ENCODE results near the gene NPDC1. TPM values are rescaled to one million over a fixed set of nuclear protein-coding genes. Genes with fewer than 3 reads are reported as not detected.
A peak's percentile ranks its signal among the peaks of the same experiment; 100 is the strongest.

Gene NPDC1, protein sequence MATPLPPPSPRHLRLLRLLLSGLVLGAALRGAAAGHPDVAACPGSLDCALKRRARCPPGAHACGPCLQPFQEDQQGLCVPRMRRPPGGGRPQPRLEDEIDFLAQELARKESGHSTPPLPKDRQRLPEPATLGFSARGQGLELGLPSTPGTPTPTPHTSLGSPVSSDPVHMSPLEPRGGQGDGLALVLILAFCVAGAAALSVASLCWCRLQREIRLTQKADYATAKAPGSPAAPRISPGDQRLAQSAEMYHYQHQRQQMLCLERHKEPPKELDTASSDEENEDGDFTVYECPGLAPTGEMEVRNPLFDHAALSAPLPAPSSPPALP
- total RNA-seq, result 100 to 1,000 TPM in 1 of 4 donors, 10 to 100 TPM in 3; 25.2 to 221 (median 59.2) TPM

DNA sequence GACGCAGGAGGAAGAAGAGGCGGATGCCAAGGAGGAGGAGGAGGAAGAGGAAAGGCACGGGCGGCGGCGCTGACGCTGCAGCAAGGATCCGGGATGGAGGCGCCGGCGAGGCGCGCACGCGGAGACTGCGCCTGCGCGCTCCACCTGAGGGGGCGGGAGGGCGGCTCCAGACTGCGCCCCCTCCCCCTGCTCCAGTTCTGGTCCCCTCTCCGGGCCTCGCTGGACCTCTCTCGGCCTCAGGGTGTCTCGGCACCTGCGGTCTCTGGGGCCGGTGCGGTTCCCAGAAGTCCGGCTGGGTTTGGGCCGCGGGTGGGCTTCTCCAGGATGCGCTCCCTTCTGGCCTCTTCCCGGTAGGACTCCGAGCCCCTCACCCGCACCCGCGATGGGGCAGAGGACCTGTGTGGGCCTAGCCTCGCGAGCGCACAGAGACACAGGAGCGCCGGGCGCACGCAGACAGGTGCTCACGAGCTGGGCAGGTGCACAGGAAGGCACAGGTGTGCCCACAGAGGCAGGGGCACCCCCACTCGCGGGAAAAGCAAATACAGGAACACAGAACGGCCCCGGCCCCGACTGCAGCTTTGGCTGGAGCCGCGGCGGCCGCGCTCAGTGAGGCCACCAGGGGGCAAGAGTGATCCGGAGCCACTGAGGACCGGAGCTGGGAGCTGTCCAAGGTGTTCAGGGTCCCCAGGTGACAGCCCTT lies at the start of gene NPDC1:
Gene NPDC1, minus strand, starts transcription at position 90 of the 700 bp plus-strand sequence. CDS start 188 bp downstream, outside the sequence.
- intact Hi-C loops (cut with DNase I; ENCODE audit: low total_unique reads), result no loop called here
- DNase-seq, result peak; percentile 64 to 69
- Histone ChIP-seq H3K4me1 (peaks cover 0 to 5% of the 10 kb centered on the region in 2 donors), H3K36me3 (no peaks in the 10 kb centered on the region), H3K4me3 (peak within 1 kb of the TSS; percentile 41 to 42), H3K27me3 (peaks cover 0 to 13% of the 10 kb centered on the region in 2 donors), H3K27ac (peak within 1 kb of the TSS; percentile 56 to 57), H3K9me3 (no peaks in the 10 kb centered on the region)
- TF ChIP-seq, protein P1, sequence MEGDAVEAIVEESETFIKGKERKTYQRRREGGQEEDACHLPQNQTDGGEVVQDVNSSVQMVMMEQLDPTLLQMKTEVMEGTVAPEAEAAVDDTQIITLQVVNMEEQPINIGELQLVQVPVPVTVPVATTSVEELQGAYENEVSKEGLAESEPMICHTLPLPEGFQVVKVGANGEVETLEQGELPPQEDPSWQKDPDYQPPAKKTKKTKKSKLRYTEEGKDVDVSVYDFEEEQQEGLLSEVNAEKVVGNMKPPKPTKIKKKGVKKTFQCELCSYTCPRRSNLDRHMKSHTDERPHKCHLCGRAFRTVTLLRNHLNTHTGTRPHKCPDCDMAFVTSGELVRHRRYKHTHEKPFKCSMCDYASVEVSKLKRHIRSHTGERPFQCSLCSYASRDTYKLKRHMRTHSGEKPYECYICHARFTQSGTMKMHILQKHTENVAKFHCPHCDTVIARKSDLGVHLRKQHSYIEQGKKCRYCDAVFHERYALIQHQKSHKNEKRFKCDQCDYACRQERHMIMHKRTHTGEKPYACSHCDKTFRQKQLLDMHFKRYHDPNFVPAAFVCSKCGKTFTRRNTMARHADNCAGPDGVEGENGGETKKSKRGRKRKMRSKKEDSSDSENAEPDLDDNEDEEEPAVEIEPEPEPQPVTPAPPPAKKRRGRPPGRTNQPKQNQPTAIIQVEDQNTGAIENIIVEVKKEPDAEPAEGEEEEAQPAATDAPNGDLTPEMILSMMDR (IDR thresholded peaks at IDR 0.05), result peak; percentile 76 to 84 (median 80)
- TF ChIP-seq POLR2A (IDR thresholded peaks at IDR 0.05), result peak in 1 of 2 donors; percentile 52

DNA sequence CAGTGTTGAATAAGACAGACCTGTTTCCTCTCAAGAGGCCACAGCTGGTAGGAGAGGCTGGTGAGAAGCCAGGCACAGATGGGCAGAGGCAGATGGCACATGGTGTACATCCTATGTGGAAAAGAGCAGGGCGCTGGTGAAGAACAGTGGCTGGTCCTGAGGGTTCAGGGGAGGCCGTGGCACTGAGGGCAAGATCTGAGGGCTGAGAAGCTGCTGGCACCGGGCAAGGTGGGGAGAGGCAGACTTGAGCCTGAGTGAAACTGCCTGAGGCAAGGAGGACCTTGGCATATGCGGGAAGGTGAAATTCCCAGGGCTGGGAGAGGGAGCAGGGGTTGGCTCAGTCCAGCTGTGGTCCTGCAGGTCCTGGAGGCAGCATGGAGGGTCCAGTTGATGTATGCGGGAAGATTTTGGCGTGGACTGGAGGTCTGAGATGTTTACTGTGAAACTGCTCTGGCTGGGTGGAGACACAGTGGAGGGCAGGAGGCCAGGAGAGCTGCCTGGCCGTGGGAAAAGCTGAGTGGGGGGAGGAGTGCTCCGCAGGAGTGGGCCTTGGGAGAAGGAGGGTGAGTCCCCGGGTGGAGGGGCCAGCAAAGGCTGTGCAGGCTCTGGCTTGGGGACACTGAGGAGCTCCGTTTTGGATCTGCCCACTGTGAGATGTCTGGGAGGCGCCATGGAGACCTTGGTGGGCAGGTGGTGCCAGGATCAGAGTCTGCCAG lies 43.4 kb upstream of the NPDC1 start:
- H3K27me3 ChIP-seq, result no peaks in the 10 kb centered on the region
- peaks cover 0 to 5% of the 10 kb centered on the region in 2 donors for H3K4me1 ChIP-seq
- intact Hi-C loops (cut with DNase I; ENCODE audit: low total_unique reads), result no loop called here
- H3K4me3 ChIP-seq, result no peak overlapping the region
- no peak overlapping the region for H3K27ac ChIP-seq
- no peak for TF ChIP-seq POLR2A (IDR thresholded peaks at IDR 0.05)
- TF ChIP-seq, protein P1 (IDR thresholded peaks at IDR 0.05), result no peak
- DNase-seq, result no peak
- no peaks in the 10 kb centered on the region for H3K36me3 ChIP-seq
- no peaks in the 10 kb centered on the region for H3K9me3 ChIP-seq

DNA sequence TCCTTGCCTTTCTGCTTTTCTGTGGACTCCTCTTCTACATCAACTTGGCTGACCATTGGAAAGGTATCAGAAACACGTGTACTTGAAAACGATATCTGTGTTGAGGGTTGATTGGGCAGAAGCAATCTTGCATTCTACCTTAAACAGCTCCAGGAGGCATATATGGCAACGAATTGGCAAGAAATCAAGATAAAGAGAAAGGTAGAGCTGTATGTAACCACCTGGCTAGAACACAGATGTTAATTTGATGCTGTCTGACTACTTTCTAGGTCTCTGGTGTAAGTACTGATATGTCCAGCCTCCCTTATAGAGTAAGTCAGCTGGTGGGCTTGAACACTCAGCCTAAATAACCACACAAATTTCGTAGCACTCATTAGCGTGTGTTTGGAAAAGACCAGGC lies 42.1 kb upstream of the NPDC1 start:
- Histone ChIP-seq H3K27ac (no peak overlapping the region), H3K4me1 (peaks cover 0 to 5% of the 10 kb centered on the region in 2 donors)
- intact Hi-C loops (cut with DNase I; ENCODE audit: low total_unique reads), result no loop called here

DNA sequence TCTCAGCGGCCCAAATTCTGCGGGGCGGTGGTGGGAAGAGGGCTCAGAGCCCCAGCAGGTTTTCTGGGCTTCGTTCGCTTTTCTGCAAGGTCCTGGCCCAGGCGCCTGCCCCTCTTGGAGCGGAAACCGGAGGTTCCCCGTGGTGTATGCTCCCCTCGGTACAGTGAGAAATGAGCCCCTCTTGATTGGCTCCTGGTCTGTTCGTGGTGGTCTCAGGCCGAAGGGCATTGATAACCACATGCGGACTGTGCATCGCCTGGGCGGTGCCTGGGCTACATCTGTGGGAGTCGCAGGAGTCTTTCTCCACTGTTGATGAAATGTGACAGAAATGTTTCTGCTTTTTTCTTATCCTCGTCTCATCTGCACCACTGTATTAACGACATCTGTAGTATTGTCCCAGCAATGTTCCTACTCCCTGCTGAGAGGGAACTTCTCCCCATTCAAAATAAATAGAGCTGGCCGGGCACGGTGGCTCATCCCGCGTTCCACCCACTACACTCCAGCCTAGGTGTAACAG lies 41.5 kb upstream of the NPDC1 start:
- intact Hi-C loops (cut with DNase I; ENCODE audit: low total_unique reads), result no loop called here
- Histone ChIP-seq H3K4me1 (peaks cover 0 to 5% of the 10 kb centered on the region in 2 donors), H3K36me3 (no peaks in the 10 kb centered on the region)

More for the DNA sequence above, 42.1 kb upstream of the NPDC1 start:
- no peak for TF ChIP-seq POLR2A (IDR thresholded peaks at IDR 0.05)
- TF ChIP-seq, protein P1 (IDR thresholded peaks at IDR 0.05), result no peak
- Histone ChIP-seq H3K27me3 (no peaks in the 10 kb centered on the region), H3K36me3 (no peaks in the 10 kb centered on the region), H3K9me3 (no peaks in the 10 kb centered on the region), H3K4me3 (no peak overlapping the region)
- no peak for DNase-seq

More for the DNA sequence above, 41.5 kb upstream of the NPDC1 start:
- DNase-seq, result no peak
- H3K27me3 ChIP-seq, result no peaks in the 10 kb centered on the region
- H3K4me3 ChIP-seq, result peak overlapping the region; percentile 35 to 67
- H3K27ac ChIP-seq, result peak overlapping the region; percentile 74 to 82
- no peaks in the 10 kb centered on the region for H3K9me3 ChIP-seq
- TF ChIP-seq, protein P1 (IDR thresholded peaks at IDR 0.05), result no peak
- TF ChIP-seq POLR2A (IDR thresholded peaks at IDR 0.05), result no peak
